GM19463 (cell line): Measurements from ENCODE around the gene DNASE1L1.

Experiments
- ATAC-seq: cut with Tn5 transposase; IDR thresholded peaks from one replicate; pipeline ENCODE4 v1.9.1; 2021; ENCODE audit warnings: mild to moderate bottlenecking, moderate library complexity; ENCODE audit not compliant: unreplicated experiment

Gene DNASE1L1, protein sequence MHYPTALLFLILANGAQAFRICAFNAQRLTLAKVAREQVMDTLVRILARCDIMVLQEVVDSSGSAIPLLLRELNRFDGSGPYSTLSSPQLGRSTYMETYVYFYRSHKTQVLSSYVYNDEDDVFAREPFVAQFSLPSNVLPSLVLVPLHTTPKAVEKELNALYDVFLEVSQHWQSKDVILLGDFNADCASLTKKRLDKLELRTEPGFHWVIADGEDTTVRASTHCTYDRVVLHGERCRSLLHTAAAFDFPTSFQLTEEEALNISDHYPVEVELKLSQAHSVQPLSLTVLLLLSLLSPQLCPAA

GRCh38 chrX:154409222-154409871 is at the start of gene DNASE1L1:
Gene DNASE1L1, minus strand, starts transcription at chrX:154409254. Its CDS starts 3,686 bp downstream, at chrX:154405568.
- peak; percentile 58 for ATAC-seq

GRCh38 chrX:154458116-154458953 is 49.3 kb upstream of the DNASE1L1 start, which contains the start of gene PLXNA3:
Gene PLXNA3, plus strand, starts transcription at chrX:154458281. Its CDS starts 1,903 bp downstream, at chrX:154460184.
- peak; percentile 65 for ATAC-seq

GRCh38 chrX:154457491-154458115 is 48.5 kb upstream of the DNASE1L1 start:
- ATAC-seq: peak; percentile 60

DNA sequence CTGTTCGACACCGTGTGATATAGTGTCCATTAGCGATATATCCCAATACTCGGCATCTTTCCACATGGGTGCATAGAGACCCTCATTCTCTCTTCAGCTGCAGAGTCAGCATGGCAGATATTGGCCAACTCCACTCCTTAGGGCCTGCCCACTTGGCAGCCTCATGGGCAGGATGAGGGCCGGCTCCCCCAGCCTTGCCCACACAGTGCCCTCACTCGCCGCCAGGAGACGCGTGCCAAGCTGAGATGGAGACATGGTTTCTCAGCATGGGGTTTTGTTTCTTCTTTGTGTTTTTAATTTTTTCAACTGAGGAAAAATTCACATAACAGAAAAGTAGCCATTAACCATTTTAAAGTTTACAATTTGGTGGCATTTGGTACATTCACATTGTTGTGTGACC is 43.8 kb upstream of the DNASE1L1 start:
- no peak for ATAC-seq

DNA sequence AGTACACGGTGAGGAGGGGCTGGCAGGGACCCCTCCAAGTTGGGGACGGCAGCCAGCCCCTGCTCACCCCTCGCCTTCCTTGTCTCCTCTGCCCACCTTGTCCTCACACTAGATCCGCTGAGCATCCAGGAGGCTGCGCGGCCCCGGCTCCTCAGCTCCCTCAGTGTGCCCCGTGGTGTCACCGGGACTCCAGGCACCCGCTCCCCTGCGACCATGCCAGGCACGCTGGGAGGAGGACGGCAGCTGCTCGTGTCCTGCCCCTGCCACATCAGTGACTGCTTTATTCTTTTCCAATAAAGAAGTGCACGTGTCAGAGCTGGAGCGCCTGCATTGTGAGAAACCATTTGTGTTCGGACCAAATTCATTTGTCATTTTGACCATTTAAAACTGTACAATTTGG is 41.3 kb upstream of the DNASE1L1 start:
- ATAC-seq: no peak

GRCh38 chrX:154449618-154450017 is 40.6 kb upstream of the DNASE1L1 start:
- no peak for ATAC-seq

GRCh38 chrX:154448484-154448883 is 39.4 kb upstream of the DNASE1L1 start:
- no peak for ATAC-seq

DNA sequence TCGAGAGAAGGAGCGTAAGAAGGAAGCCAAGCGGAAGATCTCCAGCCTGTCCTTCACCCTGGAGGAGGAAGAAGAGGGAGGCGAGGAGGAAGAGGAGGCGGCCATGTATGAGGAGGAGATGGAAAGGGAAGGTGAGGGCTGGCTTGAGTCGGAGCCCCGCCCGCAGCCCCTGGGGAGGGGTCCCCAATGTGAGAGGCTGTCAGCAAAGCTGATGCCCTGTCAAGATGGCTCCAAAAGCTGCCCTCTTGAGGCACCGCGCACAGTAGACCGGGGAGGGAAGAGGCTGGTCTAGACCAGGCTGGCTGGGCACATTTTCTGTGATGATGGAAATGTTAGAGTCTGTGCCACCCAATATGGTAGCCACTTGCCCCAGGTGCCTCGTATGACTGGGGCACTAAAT is 37.4 kb upstream of the DNASE1L1 start:
- no peak for ATAC-seq

- ATAC-seq: no peak
Observed at GRCh38 chrX:154445776-154446175, 36.7 kb upstream of the DNASE1L1 start.

DNA sequence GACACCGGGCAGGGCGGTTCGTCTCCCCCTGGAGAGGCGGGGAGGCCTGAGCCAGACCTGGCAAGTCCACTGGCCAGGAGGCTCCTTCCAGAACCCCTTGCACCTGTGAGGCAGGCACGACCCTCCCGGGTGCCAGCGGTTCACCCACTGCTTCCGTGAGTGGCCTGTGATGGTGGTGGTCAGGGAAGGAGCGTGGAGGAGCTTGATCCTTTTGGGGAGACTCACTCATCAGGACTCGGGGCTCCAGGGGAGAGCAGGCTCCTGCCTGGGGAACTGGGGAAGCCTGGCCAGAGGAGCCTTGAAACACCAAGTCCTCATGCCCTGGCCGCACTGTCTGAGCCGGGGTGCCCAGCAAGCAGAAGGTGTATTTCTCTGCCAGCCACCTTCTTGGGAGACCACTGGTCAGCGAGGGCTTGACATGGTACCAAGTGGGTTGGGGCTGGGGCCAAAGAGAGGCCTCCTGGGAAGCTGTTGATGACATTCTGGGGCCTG is 35.7 kb upstream of the DNASE1L1 start:
- no peak for ATAC-seq

DNA sequence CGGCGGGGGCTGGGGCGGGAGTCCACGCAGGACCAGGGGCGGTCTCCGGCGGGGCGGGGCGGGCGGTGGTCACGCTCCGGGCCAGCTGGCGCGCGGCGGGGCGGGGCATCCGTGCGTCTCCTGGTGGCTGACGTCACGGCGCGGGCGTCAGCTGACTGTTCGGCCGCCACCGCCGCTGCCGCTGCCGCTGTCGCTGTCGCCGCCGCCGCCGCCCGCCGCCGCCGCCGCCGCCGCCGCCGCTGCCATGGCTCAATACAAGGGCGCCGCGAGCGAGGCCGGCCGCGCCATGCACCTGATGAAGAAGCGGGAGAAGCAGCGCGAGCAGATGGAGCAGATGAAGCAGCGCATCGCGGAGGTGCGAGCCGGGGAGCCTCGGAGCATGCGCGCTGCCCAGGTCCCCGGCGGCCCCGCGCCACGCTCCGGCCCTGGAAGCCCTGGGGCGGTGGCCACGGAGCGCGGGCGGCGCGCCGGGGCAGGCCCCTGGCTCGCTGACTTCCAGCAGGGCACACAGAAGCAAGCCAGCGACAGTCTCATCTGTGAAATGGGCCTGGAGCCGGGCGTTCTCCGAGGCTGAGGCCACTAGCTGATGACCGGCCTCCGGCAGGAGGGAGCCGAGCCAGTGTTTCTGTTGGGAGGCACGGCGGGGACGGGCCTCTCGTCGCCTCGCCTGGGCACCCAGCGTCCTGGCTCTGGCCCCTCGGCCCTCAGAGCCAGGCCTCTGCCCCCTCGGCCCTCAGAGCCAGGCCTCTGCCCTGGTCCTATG is 35.1 kb upstream of the DNASE1L1 start, which contains the start of gene FAM50A:
TSS of gene FAM50A (plus strand) at position 150 of the 763 bp plus-strand sequence. CDS start at position 245, 95 bp downstream.
- peak; percentile 86 for ATAC-seq

DNA sequence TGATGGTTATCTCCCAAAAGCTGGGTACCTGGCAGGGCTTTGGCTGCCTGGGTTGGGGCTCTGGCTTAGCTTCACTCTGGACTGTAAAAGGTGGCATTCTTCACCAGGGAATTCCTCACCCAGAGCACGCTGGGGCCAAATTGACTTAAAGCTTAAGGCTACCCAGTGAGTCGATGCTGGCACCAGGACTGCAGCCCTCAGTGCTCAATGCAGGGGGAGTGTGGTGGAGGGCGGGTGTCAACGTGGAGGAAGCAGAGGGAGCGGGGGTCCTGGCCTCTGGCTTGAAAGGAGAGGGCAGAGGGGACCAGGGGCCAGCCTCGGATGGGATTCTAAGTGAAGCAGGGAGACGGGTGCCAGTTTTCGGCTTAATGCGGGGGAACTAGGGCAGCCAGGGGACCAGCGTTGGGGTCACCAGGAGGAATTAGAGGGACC is 34.4 kb upstream of the DNASE1L1 start:
- ATAC-seq: no peak

DNA sequence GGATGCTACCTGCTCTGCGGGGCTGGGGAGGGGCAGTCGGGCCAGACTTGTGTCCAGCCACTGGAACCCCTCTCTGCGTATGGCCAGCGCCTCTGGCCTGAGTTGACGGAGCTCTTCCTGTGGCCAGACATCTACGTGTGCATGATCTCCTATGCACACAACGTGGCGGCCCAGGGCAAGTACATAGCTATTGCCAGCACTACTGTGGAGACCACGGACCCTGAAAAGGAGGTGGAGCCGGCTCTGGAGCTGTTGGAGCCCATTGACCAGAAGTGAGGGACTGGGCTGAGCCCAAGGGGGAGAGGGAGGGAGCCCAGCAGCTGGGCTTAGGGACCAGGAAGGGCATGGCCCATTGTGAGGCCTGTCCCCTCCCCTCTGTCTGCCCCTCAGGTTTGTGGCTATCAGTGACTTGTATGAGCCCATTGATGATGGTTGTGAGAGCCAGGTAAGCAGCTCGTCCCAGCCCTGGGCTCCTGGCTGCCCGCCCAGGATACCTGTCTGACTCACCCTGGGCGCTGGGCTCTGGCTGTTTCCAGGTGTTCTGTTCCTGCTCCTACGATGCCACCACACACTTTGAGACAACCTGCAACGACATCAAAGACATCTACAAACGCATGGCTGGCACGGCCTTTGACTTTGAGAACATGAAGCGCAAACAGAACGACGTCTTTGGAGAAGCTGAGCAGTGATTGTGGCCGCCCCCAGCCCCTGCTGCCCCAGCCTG is 33.1 kb upstream of the DNASE1L1 start:
- ATAC-seq: no peak

- ATAC-seq: no peak
Observed at GRCh38 chrX:154441564-154441963, 32.5 kb upstream of the DNASE1L1 start.

GRCh38 chrX:154440623-154441357 is 31.7 kb upstream of the DNASE1L1 start:
- no peak for ATAC-seq

DNA sequence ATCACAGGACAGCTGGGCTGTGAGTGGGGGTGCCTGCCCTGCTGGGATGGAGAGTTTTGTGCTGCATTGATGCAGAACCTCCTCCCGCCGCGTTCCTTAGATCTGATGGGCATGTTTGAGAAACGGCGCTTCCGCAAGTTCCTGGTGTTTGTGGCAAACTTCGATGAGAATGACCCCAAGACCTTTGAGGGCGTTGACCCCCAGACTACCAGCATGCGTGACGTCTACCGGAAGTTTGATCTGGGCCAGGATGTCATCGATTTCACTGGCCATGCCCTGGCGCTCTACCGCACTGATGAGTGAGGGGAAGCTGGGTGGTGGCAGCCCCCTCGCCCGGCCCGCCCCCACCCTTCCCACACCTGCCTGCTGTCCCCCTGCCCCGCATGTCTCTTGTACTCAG is 30.8 kb upstream of the DNASE1L1 start:
- no peak for ATAC-seq

- no peak for ATAC-seq
Observed at GRCh38 chrX:154437971-154438893, 29.2 kb upstream of the DNASE1L1 start.
